ENCODE data around the gene APH1B. TPM values are rescaled to one million over a fixed set of nuclear protein-coding genes. Genes with fewer than 3 reads are reported as not detected.

APH1B gene
- total RNA-seq, 1 experiment from 2014 or later = 5.8 TPM

DNA sequence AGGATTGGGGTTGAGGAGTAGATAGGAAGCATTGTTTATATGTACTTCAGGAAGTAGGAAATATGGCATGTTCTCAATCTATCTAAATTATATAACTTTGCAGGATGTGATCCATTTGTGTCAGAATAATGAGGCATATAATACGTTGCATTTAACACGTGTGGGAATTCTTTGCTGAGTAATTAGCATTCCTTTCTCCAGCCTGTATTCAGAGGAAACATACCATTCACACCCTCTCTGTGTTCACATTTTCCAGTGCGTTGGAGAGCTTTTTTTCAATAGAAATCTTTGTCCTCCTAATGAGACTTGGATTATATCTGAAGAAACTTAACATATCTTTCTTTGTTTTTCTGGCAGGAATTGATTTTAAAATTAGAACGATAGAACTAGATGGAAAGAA, 33.0 kb upstream of the APH1B start:
- ChIA-PET CTCF (interaction anchor here (0.6 kb wide), 1 partner anchor 15 kb away, joined by 9 read pairs; no protein-coding TSS in a partner anchor), POLR2A (ENCODE audit: unreplicated experiment) (interaction anchor here (0.5 kb wide), 1 partner anchor 334 kb away, joined by 10 read pairs; no protein-coding TSS in a partner anchor)
- H3K9me3 ChIP-seq (ENCODE audit: insufficient read depth, low read depth) = no peaks in the 10 kb centered on the region; the same call in 1 of the 2 replicates
- no peaks in the 10 kb centered on the region for H3K9me2 ChIP-seq (ENCODE audit: insufficient read depth)
- H3K4me1 ChIP-seq (replicated peaks; ENCODE audit: insufficient read depth) = peaks cover 15% of the 10 kb centered on the region
- H4K20me1 ChIP-seq (ENCODE audit: insufficient read depth) = no peaks in the 10 kb centered on the region
- intact Hi-C loops (cut with micrococcal nuclease; ENCODE audit: unreplicated experiment) = no loop called here
- TF ChIP-seq EZH2 (IDR thresholded peaks at IDR 0.05; ENCODE audit: low read depth) = no peak
- TF ChIP-seq, protein P1, sequence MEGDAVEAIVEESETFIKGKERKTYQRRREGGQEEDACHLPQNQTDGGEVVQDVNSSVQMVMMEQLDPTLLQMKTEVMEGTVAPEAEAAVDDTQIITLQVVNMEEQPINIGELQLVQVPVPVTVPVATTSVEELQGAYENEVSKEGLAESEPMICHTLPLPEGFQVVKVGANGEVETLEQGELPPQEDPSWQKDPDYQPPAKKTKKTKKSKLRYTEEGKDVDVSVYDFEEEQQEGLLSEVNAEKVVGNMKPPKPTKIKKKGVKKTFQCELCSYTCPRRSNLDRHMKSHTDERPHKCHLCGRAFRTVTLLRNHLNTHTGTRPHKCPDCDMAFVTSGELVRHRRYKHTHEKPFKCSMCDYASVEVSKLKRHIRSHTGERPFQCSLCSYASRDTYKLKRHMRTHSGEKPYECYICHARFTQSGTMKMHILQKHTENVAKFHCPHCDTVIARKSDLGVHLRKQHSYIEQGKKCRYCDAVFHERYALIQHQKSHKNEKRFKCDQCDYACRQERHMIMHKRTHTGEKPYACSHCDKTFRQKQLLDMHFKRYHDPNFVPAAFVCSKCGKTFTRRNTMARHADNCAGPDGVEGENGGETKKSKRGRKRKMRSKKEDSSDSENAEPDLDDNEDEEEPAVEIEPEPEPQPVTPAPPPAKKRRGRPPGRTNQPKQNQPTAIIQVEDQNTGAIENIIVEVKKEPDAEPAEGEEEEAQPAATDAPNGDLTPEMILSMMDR (conservative IDR thresholded peaks at IDR 0.05) = no peak
- no peak overlapping the region for H3K4me3 ChIP-seq
- H3K4me2 ChIP-seq = no peak overlapping the region
- no peaks in the 10 kb centered on the region for H3K36me3 ChIP-seq (ENCODE audit: low read depth)
- peaks cover 17% of the 10 kb centered on the region for H3F3A ChIP-seq (ENCODE audit: insufficient read depth, low read depth)
- no peak for DNase-seq
- no peaks in the 10 kb centered on the region for H3K79me2 ChIP-seq (ENCODE audit: low read depth)
- BruUV-seq (replicated peaks) = no TSS peak
- H3K27me3 ChIP-seq (ENCODE audit: insufficient read depth, low read depth) = no peaks in the 10 kb centered on the region
- H3K27ac ChIP-seq = no peak overlapping the region
- H2AFZ ChIP-seq = no peak overlapping the region

DNA sequence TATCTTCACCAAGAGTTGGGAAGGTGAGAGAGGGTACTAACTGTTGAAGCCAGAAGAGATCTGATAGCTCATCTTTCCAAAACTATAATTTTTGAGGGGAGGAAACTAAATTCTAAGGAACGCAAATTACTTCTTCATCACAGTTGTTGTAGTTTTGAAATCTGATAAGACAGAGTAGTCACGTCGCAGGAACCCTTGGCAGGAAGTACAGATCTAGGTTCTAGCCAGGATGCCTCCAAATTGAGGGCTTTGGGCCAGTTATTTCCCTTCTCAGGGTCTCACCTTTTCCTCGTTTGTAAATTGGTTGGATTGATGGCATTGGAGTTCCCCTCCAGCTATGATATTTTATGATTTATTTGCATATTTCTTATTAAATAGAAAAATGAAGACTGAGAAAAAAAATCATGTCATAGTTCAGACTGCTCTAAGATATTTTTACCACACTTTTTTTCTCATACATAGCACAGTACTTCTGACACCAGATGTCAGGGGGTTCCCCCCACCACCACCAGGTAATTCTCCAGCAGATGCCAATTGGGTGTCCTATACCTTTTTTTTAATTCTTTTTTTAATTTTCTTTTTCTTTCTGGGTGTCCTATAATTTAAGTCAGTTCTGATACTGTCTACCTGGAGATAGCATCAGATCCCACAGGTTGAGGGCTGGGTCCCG, 32.3 kb upstream of the APH1B start:
- POLR2A ChIA-PET (ENCODE audit: unreplicated experiment) = no interaction called here
- Histone ChIP-seq H3K9me2 (ENCODE audit: insufficient read depth) (no peaks in the 10 kb centered on the region), H3K27ac (no peak overlapping the region), H3K79me2 (ENCODE audit: low read depth) (no peaks in the 10 kb centered on the region), H3K27me3 (ENCODE audit: insufficient read depth, low read depth) (no peaks in the 10 kb centered on the region), H3F3A (ENCODE audit: insufficient read depth, low read depth) (peaks cover 17% of the 10 kb centered on the region), H3K4me2 (no peak overlapping the region), H3K4me1 (replicated peaks; ENCODE audit: insufficient read depth) (peaks cover 14% of the 10 kb centered on the region), H3K4me3 (no peak overlapping the region), H3K36me3 (ENCODE audit: low read depth) (no peaks in the 10 kb centered on the region), H3K9me3 (ENCODE audit: insufficient read depth, low read depth) (no peaks in the 10 kb centered on the region; the same call in 1 of the 2 replicates), H2AFZ (no peak overlapping the region), H4K20me1 (ENCODE audit: insufficient read depth) (no peaks in the 10 kb centered on the region)
- no peak for TF ChIP-seq EZH2 (IDR thresholded peaks at IDR 0.05; ENCODE audit: low read depth)
- TF ChIP-seq, protein P1 (conservative IDR thresholded peaks at IDR 0.05) = no peak
- CTCF ChIA-PET = interaction anchor here (0.6 kb wide), 1 partner anchor 16 kb away, joined by 9 read pairs; no protein-coding TSS in a partner anchor
- intact Hi-C loops (cut with micrococcal nuclease; ENCODE audit: unreplicated experiment) = no loop called here
- DNase-seq = no peak
- BruUV-seq (replicated peaks) = no TSS peak

DNA sequence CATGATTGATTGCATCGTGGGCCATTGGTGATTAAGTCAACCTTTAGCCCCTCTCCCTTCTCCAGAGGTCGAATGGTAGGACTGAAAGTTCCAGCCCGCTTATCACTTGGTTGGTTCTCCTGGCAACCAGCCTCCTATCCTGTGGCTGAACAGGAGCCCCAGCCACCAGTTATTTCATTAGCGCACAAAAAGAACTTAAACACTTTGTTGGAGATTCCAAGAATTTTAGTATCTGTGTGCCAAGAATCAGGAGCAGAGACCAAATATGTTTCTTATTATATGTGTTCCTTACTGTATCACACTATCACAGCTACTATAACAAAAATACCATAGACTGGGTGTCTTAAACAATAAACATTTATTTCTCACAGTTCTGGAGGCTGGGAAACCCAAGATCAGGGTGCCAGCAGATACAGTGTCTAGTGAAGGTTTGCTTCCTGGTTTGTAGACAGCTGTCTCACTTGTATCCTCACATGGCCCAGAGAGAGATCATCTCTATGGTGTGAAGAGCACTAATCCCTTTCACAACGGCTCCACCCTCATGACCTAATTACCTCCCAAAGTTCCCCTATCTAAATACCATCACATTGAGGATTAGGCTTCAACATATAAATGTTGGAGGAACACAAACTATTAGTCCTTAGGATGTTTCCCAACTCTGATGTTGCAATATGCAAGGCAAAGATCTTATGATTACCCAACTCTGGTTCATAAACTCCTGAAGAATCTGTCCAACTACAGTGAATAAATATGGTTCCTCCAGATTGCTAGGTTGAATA, 30.5 kb upstream of the APH1B start:
- POLR2A ChIA-PET (ENCODE audit: unreplicated experiment) = no interaction called here
- peak overlapping the region; percentile 36; the same call in 1 of the 2 replicates for H3K27ac ChIP-seq
- no TSS peak for BruUV-seq (replicated peaks)

More for the DNA sequence above, 30.5 kb upstream of the APH1B start:
- Histone ChIP-seq H3K4me2 (peak overlapping the region; percentile 23; the same call in 1 of the 2 replicates), H3K79me2 (ENCODE audit: low read depth) (no peaks in the 10 kb centered on the region), H2AFZ (no peak overlapping the region), H3K4me3 (no peak overlapping the region), H3K36me3 (ENCODE audit: low read depth) (no peaks in the 10 kb centered on the region), H3F3A (ENCODE audit: insufficient read depth, low read depth) (peaks cover 17% of the 10 kb centered on the region), H4K20me1 (ENCODE audit: insufficient read depth) (no peaks in the 10 kb centered on the region), H3K4me1 (replicated peaks; ENCODE audit: insufficient read depth) (peaks cover 14% of the 10 kb centered on the region), H3K9me2 (ENCODE audit: insufficient read depth) (no peaks in the 10 kb centered on the region), H3K27me3 (ENCODE audit: insufficient read depth, low read depth) (no peaks in the 10 kb centered on the region), H3K9me3 (ENCODE audit: insufficient read depth, low read depth) (no peaks in the 10 kb centered on the region; the same call in 1 of the 2 replicates)
- CTCF ChIA-PET = no interaction called here
- no peak for TF ChIP-seq EZH2 (IDR thresholded peaks at IDR 0.05; ENCODE audit: low read depth)
- TF ChIP-seq, protein P1 (conservative IDR thresholded peaks at IDR 0.05) = no peak
- intact Hi-C loops (cut with micrococcal nuclease; ENCODE audit: unreplicated experiment) = no loop called here
- DNase-seq = peak in 1 of 2 experiments; percentile 87
